H9 (cell line): ENCODE results near the gene SLC7A9. TPM values are rescaled to one million over a fixed set of nuclear protein-coding genes. Genes with fewer than 3 reads are reported as not detected.

Experiments
- DNase-seq: peaks from one replicate; pipeline ENCODE4 v3.0.0-alpha.2; 2017
- H2AFZ ChIP-seq: one replicate; pipeline ENCODE4 v1.6.1; 2013; ENCODE audit warnings: mild to moderate bottlenecking, low read length, control low read depth, moderate library complexity
- H2AK5ac ChIP-seq: 2 replicates; pipeline ENCODE4 v1.6.1; 2013; ENCODE audit warnings: low read length, control low read depth, mixed read lengths; ENCODE audit not compliant: insufficient read length
- H2BK120ac ChIP-seq: one replicate; pipeline ENCODE4 v1.6.1; 2013; ENCODE audit warnings: low read depth, mild to moderate bottlenecking, low read length, control low read depth, inconsistent platforms; ENCODE audit not compliant: poor library complexity, severe bottlenecking
- H2BK12ac ChIP-seq: 2 replicates; pipeline ENCODE4 v1.6.1; 2013; ENCODE audit warnings: low read length, control low read depth, mixed read lengths, low read depth; ENCODE audit not compliant: insufficient read length
- H2BK15ac ChIP-seq: 2 replicates; pipeline ENCODE4 v1.6.1; 2013; ENCODE audit warnings: low read depth, low read length, control low read depth
- H2BK20ac ChIP-seq: one replicate; pipeline ENCODE4 v1.6.1; 2013; ENCODE audit warnings: low read depth, mild to moderate bottlenecking, low read length, control low read depth, inconsistent platforms; ENCODE audit not compliant: poor library complexity, severe bottlenecking
- H2BK5ac ChIP-seq: 2 replicates; pipeline ENCODE4 v1.6.1; 2013; ENCODE audit warnings: low read length, control low read depth, mixed read lengths; ENCODE audit not compliant: insufficient read length
- H3K14ac ChIP-seq: 2 replicates; pipeline ENCODE4 v1.6.1; 2013; ENCODE audit warnings: low read length, control low read depth; ENCODE audit not compliant: insufficient read depth
- H3K18ac ChIP-seq: 2 replicates; pipeline ENCODE4 v1.6.1; 2013; ENCODE audit warnings: low read depth, mild to moderate bottlenecking, mixed read lengths, low read length, control low read depth; ENCODE audit not compliant: insufficient read length
- H3K23ac ChIP-seq: 2 replicates; pipeline ENCODE4 v1.6.1; 2013; ENCODE audit warnings: low read length, control low read depth, mixed read lengths, low read depth; ENCODE audit not compliant: insufficient read length
- H3K23me2 ChIP-seq: 2 replicates; pipeline ENCODE4 v1.6.1; 2013; ENCODE audit warnings: low read depth, mild to moderate bottlenecking, mixed read lengths, low read length, control low read depth; ENCODE audit not compliant: insufficient read length, poor library complexity, severe bottlenecking
- H3K27ac ChIP-seq: 2 replicates; pipeline ENCODE4 v1.5.1; 2013; ENCODE audit warnings: low read length, control low read depth, mixed read lengths, low read depth; ENCODE audit not compliant: insufficient read length
- H3K27me3 ChIP-seq: 2 replicates; pipeline ENCODE4 v1.6.1; 2013; ENCODE audit warnings: low read length, control low read depth, inconsistent platforms; ENCODE audit not compliant: insufficient read depth
- H3K4ac ChIP-seq: 2 replicates; pipeline ENCODE4 v1.6.1; 2013; ENCODE audit warnings: low read depth, mild to moderate bottlenecking, control low read depth, inconsistent platforms, low read length, moderate library complexity
- H3K4me1 ChIP-seq: 2 replicates; pipeline ENCODE4 v1.6.1; 2013; ENCODE audit warnings: low read length, control low read depth, inconsistent platforms; ENCODE audit not compliant: insufficient read depth
- H3K4me2 ChIP-seq: 2 replicates; pipeline ENCODE4 v1.6.1; 2013; ENCODE audit warnings: low read length, control low read depth, mixed read lengths; ENCODE audit not compliant: insufficient read length, insufficient read depth
- H3K56ac ChIP-seq: 2 replicates; pipeline ENCODE4 v1.6.1; 2013; ENCODE audit warnings: low read depth, mild to moderate bottlenecking, mixed read lengths, low read length, control low read depth; ENCODE audit not compliant: insufficient read length
- H3K79me1 ChIP-seq: 2 replicates; pipeline ENCODE4 v1.6.1; 2013; ENCODE audit warnings: low read depth, mild to moderate bottlenecking, moderate library complexity, low read length, control low read depth, inconsistent platforms; ENCODE audit not compliant: insufficient read depth, poor library complexity, severe bottlenecking
- H3K79me2 ChIP-seq: 2 replicates; pipeline ENCODE4 v1.6.1; 2013; ENCODE audit warnings: low read length, control low read depth, inconsistent platforms; ENCODE audit not compliant: insufficient read depth
- H3K9ac ChIP-seq: 2 replicates; pipeline ENCODE4 v1.6.1; 2013; ENCODE audit warnings: low read length, control low read depth, mixed read lengths; ENCODE audit not compliant: insufficient read length; ENCODE audit errors: extremely low read depth
- H3K9me3 ChIP-seq: one replicate; pipeline ENCODE4 v1.6.1; 2013; ENCODE audit warnings: low read depth, low read length, inconsistent platforms; ENCODE audit not compliant: control insufficient read depth
- H3T11ph ChIP-seq: one replicate; pipeline ENCODE4 v1.6.1; 2013; ENCODE audit warnings: mild to moderate bottlenecking, low read length, control low read depth, inconsistent platforms
- H4K20me1 ChIP-seq: one replicate; pipeline ENCODE4 v1.6.1; 2013; ENCODE audit not compliant: control insufficient read depth, insufficient read length, insufficient read depth
- H4K5ac ChIP-seq: 2 replicates; pipeline ENCODE4 v1.6.1; 2013; ENCODE audit warnings: low read depth, mild to moderate bottlenecking, mixed read lengths, low read length, control low read depth; ENCODE audit not compliant: insufficient read length
- H4K8ac ChIP-seq: replicated peaks from 2 replicates; pipeline ENCODE4 v1.6.1; 2013; ENCODE audit warnings: low read length, control low read depth, mixed read lengths, low read depth; ENCODE audit not compliant: insufficient read length
- H4K91ac ChIP-seq: 2 replicates; pipeline ENCODE4 v1.6.1; 2013; ENCODE audit warnings: low read depth, mild to moderate bottlenecking, moderate library complexity, mixed read lengths, low read length, control low read depth; ENCODE audit not compliant: insufficient read length
- H3K27ac Mint-ChIP-seq, 3 experiments: 2 replicates in 2 of 3; 3 replicates in 1 of 3; pipeline ENCODE4 v1.8.0; 2020 to 2021; ENCODE audit warnings: mixed read lengths in 3 of 3, mild to moderate bottlenecking in 1 of 3, moderate library complexity in 1 of 3
- H3K27me3 Mint-ChIP-seq: 2 replicates; pipeline ENCODE4 v1.8.0; 2021; ENCODE audit warnings: low read depth, mild to moderate bottlenecking, moderate library complexity, mixed read lengths
- H3K36me3 Mint-ChIP-seq, 3 experiments: 2 replicates in 2 of 3; 3 replicates in 1 of 3; pipeline ENCODE4 v1.8.0; 2020 to 2021; ENCODE audit warnings: low read depth in 3 of 3, mixed read lengths in 3 of 3; ENCODE audit not compliant: insufficient read depth in 1 of 3
- H3K4me1 Mint-ChIP-seq, 2 experiments: 2 replicates each; pipeline ENCODE4 v1.8.0; 2020; ENCODE audit warnings: mixed read lengths in 2 of 2
- H3K4me3 Mint-ChIP-seq, 2 experiments: 2 replicates in 1 of 2; 3 replicates in 1 of 2; pipeline ENCODE4 v1.8.0; 2020 to 2021; ENCODE audit warnings: mild to moderate bottlenecking in 2 of 2, mixed read lengths in 2 of 2, moderate library complexity in 1 of 2
- H3K9me3 Mint-ChIP-seq, 2 experiments: 2 replicates in 1 of 2; 3 replicates in 1 of 2; pipeline ENCODE4 v1.8.0; 2020; ENCODE audit warnings: mild to moderate bottlenecking in 2 of 2, mixed read lengths in 2 of 2, moderate library complexity in 1 of 2
- CTCF ChIP-seq: fragments of 200-600 bp; sonication (generic); conservative IDR thresholded peaks from 3 replicates; pipeline ENCODE4 v1.8.0; 2021; ENCODE audit warnings: antibody characterized with exemption, mild to moderate bottlenecking
- WGBS: extraction: QIAGEN DNeasy Blood & Tissue Kit; methylation state at CpG from one replicate; pipeline ENCODE4 v1.1.7; 2013; ENCODE audit warnings: missing lambda C conversion rate, low lambda C conversion rate, mixed read lengths; ENCODE audit not compliant: insufficient read length; ENCODE audit errors: extremely low coverage; 5-methylcytosine and 5-hydroxymethylcytosine counted together
- total RNA-seq: library from RNA; stranded (reverse); gene quantifications from 2 replicates; pipeline ENCODE4 v1.2.1, GENCODE V29; 2021

SLC7A9 gene
- total RNA-seq, 1 experiment from 2014 or later, result not detected

GRCh38 chr19:32873247-32873959 lies 3.8 kb upstream of the SLC7A9 start:
- no peak overlapping the region for H2BK5ac ChIP-seq
- H3K27me3 ChIP-seq, result no peaks in the 10 kb centered on the region
- DNase-seq, result no peak
- peak overlapping the region in 1 of 3 experiments; percentile 7; a peak in 1 of 7 replicates for H3K27ac Mint-ChIP-seq
- H2BK15ac ChIP-seq, result no peak overlapping the region
- no peak overlapping the region for H2BK120ac ChIP-seq
- H2BK20ac ChIP-seq, result no peak overlapping the region
- no peak overlapping the region for H3K4me2 ChIP-seq
- no peak for TF ChIP-seq CTCF
- no peaks in the 10 kb centered on the region for H4K20me1 ChIP-seq
- H3K14ac ChIP-seq, result no peak overlapping the region; the same call in 1 of the 2 replicates
- no CpG with 5 or more reads among the region's 18 CpGs for WGBS
- H3K4me1 Mint-ChIP-seq, result peaks cover 30% of the 10 kb centered on the region in 2 experiments
- H3K36me3 Mint-ChIP-seq, result peaks cover 0 to 4% (median 2%) of the 10 kb centered on the region in 3 experiments; a peak in 2 of 7 replicates
- H3K9me3 ChIP-seq, result no peaks in the 10 kb centered on the region
- no peak overlapping the region for H3K9ac ChIP-seq
- no peaks in the 10 kb centered on the region for H3K4me1 ChIP-seq
- H3K4me3 Mint-ChIP-seq, result no peak overlapping the region
- H3K18ac ChIP-seq, result no peak overlapping the region
- no peak overlapping the region for H2AFZ ChIP-seq
- no peaks in the 10 kb centered on the region for H3K23me2 ChIP-seq
- no peak overlapping the region for H4K5ac ChIP-seq
- H3K79me1 ChIP-seq, result no peaks in the 10 kb centered on the region
- H4K8ac ChIP-seq, result no peak overlapping the region
- H3K56ac ChIP-seq, result no peak overlapping the region
- H3K23ac ChIP-seq, result no peak overlapping the region
- no peaks in the 10 kb centered on the region for H3K79me2 ChIP-seq
- no peak overlapping the region for H2BK12ac ChIP-seq
- H2AK5ac ChIP-seq, result no peak overlapping the region
- no peaks in the 10 kb centered on the region; a peak in 1 of 5 replicates for H3K9me3 Mint-ChIP-seq
- H3T11ph ChIP-seq, result no peak overlapping the region
- H4K91ac ChIP-seq, result no peak overlapping the region
- H3K4ac ChIP-seq, result no peak overlapping the region
- no peak overlapping the region for H3K27ac ChIP-seq
- H3K27me3 Mint-ChIP-seq, result no peaks in the 10 kb centered on the region
